Globus pallidus (tissue), 1 donor: ENCODE results near the gene TMEM179.
"Not testable (repeated sequence)": the region's sequence is repeated elsewhere in the genome, so short reads cannot be mapped to it uniquely, and the experiment has no call there.

Experiments
- DNase-seq: peaks from one replicate; pipeline ENCODE4 v3.0.0-alpha.2; 2015; ENCODE audit warnings: low spot score

TMEM179 gene

DNA sequence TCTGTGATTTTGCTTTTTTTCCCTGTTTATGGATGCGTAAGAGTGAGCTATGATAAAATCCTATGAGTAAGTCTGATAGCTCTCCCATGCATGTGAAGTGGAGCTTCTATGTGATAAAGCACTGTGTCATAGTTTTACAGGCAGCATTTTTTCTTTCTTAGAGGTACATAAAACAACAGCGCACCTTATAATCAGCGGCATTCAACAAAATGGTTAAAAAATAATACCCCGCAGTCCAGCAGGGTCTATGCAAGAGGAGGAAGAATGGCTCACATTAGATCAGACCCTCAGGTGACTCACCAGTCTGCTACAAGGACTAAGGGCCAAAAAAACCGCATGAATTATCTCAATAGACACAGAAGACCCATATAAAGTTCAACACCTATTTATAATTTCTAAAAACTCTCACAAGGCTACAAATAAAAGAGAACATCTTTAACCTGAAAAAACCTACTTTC lies 33.0 kb upstream of the TMEM179 start:
- DNase-seq = no peak

DNA sequence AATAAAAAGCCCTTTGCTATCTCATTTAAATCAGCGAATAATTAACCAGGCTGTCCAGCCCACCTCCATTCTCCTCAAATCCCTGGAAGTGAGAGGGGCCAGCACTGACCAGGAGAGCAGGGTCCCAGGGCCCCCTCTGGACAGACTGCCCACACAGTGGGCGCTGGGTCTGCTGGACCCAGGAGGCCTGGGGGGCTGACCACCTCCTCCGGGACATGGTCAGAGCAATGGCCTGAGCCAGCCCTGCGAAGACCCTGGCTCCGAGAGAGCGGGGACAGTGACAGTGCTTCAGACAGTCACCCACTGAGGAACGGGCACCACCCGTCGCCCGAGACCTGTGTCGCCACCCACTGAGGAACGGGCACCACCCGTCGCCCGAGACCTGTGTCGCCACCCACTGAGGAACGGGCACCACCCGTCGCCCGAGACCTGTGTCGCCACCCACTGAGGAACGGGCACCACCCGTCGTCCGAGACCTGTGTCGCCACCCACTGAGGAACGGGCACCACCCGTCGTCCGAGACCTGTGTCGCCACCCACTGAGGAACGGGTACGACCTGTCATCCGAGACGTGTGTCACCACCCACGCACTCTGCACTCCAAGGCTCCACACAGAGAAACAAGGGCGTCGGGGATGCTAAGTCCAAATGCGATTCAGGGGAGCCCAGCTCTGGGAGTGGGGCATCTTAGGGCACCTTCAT lies 32.4 kb upstream of the TMEM179 start:
- DNase-seq = not testable (repeated sequence)

- DNase-seq = no peak
Observed at GRCh38 chr14:104636131-104636530, 31.6 kb upstream of the TMEM179 start.

DNA sequence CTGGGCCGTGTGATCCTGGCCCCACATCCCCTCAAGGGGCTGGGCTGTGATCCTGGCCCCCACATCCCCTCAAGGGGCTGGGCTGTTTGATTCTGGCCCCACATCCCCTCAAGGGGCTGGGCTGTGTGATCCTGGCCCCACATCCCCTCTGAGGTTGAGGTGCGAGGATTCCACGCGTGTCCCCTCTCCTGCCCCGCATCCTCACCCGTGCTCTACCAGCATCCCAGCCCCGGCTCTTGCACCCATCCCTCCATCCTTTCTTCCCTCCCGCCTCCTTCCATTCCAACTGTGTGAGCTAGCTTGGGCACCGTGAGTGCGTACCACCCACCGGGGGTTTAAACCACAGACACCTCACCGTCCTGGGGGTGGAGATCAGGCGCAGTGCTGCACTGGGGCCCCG lies 31.1 kb upstream of the TMEM179 start:
- DNase-seq = no peak

DNA sequence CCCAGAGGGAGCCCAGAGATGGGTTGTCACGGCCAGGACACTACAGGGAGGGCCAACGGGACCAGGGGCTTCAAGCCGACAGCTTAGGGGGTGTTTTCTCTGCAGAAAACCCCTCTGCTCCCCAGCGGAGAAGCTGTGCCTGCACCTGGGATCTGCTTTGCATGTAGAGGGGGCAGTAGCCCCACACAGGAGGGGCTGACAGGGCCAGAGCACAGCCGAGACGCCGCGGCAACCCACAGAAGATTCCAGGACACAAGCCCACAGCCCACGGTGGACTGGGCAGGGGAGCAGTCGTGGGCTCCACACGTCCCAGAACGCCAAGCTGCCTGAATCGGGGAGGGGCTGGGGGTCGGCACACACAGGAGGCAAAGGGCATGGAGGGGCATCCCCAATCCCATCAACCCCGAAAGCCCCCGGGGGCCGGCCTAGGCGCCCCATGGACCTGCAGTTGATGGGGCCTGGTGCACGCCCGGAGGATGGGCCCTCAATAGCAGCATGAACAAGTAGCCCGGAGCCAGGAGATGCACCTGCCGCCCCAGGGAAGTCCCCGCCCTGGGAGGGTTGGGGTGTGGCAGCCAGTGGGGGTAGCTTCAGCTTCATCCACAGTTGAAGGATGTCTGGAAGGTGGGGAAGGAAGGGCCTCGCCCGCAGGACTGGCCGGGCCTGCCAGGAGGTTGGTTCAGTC lies 30.5 kb upstream of the TMEM179 start:
- no peak for DNase-seq

DNA sequence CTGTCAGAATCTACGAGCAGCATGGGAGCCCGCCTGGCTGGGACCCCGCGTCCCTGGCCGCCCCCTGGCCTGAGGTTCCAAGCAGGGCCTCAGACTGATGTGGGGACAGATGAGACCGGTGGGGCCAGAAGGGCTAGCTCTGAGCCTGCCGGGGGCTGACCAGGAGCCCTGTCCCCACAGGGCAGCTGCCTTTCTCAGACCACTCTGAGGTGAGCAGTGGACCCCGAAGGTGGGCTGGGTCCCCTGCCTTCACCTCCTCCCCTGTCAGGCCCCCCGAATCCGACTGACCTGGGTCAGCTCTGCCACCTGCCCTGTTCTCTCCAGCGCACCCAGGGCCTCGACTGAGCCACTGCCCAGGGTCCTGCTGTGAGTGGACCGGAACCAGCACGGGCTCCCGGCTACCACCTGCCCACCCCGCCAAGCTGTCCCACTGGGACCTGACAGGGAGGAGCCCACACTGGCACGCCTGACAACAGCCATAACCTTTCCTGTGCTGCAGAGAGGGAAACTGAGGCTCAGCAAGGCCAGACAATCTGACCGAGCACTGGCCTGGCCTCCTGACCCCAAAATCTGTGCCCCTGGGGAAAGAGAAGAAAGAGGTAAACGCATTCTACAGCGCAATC lies 29.7 kb upstream of the TMEM179 start:
- DNase-seq = no peak

DNA sequence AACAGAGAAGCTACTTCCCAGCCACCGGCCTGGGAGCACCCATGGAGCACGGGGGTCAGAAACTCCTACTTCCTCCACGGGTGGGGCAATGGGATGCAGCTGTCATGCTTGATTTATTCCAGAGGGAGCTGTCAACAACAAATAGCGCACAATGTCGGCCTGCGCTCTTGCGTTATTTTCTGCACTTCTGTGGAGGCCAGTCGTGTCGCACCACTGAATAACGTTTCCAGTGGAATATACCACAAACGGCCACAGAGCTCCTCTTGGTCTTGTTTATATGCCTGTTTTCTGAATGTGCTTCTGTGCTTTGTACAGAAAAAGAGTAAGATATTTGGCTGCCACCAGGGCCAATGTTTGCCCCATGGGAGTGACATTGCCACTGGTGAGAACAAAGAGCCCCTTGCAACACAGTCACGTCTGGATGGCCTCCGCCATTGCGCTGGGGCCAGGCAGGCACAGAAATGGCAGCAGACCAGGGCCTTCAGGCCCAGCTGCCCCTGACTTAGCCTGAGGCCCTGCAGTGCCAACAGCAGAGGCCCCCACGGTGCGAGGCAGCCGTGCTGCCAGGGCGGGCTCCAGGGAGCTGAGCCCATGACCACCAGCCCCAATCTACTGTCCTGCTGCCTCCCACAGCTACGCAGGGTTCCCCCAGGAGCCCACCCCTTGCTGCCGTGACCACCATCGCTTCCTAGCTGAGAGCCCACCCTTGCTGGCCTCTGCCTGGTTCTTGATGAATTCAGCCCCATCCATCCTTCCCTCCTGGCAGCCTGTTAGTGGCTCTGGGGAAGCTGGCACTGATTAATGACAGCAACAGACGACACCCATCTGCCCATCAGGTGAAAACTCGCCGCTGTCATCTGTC lies 28.9 kb upstream of the TMEM179 start:
- peak; percentile 86 for DNase-seq

- DNase-seq = no peak
Observed at GRCh38 chr14:104632781-104633180, 28.2 kb upstream of the TMEM179 start.

DNA sequence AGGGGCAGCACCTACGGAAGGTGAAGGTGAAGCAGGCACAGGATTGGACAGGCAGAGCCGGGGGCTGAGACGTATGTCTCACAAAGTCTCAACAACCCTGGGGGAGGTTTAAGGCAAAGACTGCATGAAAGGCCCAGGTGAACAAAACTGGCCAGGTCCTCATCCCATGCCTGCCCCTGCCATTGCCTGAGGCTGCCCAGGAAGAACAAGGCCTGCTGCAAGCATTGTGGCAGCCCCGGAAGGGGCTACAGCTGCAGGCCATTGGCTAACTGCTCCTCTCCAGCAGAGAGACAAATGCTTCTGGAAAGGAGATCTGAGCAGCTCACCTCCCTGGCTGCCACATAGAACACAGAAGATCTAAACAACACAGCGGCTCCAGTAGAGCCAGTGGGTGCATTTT lies 20.4 kb upstream of the TMEM179 start:
- DNase-seq = no peak

- DNase-seq = no peak
Observed at GRCh38 chr14:104614126-104614812, 9.7 kb upstream of the TMEM179 start.

DNA sequence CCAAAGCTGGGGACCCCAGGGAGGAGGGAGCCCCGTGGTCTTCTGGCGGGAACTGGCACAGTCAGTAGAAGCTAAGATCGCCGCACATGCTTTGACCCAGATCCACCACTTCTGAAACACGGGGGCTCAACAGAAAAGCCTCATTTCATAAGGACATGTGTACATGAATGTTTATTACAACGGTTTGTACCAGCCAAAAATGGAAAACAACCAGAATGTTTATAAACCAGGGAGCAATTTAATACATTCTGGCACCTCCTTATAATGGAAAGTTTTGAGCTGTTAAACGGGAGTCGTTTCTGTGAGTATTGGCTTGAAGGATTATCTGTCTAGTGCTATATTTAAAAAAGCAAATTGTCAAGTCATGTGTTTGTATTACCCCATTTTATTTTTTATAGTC lies 7.3 kb upstream of the TMEM179 start:
- no peak for DNase-seq

GRCh38 chr14:104610749-104611310 lies 6.3 kb upstream of the TMEM179 start:
- no peak for DNase-seq

GRCh38 chr14:104609666-104610065 lies 5.1 kb upstream of the TMEM179 start:
- no peak for DNase-seq

DNA sequence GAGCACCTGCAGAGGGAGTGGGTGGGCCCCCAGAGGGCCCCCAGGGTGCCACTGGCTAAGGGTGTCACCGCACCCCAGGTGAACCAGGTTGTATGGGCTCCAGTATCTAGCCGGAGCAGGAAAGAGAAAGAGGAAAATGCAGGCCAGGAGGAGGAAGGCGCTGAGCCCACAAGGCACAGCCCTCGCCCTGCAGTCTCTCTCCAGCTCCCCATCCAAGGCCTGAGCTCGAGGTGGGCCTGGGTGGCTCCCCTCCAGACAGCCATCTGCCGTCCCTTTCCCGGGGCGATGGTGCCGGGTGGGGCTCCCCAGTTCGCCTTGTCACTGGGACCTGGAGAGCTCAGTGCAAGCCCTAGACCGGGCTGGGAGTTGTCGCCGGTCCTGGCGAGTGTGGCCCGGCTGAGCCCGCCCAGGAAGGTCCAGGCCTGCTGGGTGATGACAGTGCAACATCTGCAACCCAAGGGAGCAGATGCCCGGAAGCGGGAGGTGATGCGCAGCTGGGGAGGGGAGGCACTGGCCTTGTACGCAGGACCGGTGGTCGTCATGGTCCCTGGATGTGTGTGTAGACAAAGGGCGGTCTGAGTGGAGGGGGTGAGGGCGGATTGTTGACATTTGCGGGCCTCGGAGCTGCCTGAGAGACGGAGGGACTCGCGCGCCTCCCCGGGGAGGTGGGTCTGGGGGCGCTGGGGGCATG lies 716 bp downstream of the TMEM179 start:
- no peak for DNase-seq

GRCh38 chr14:104602933-104603325 lies 1.6 kb downstream of the TMEM179 start:
- no peak for DNase-seq

- DNase-seq = no peak
Observed at GRCh38 chr14:104602315-104602932, 2.1 kb downstream of the TMEM179 start.

DNA sequence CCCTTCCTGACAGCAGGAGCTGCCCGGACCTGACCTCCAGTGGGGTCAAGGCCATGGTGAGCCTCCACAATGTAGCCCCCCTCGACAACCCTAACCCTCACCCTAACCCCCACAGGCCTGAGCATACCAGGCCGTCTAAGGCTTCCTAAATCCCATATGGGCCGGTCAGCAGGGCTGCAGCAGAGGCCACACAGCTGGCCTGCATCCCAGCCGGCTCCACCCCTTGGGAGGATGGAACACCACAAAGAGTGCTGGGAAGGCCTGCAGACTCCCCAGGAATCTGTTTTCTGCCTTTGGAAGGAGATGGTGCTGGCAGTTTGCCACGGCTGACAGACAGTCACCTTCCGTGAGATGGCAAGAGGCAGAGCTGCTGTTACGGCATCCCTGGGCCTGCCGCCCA lies 2.8 kb downstream of the TMEM179 start:
- DNase-seq = no peak

GRCh38 chr14:104600805-104601204 lies 3.8 kb downstream of the TMEM179 start:
- no peak for DNase-seq

DNA sequence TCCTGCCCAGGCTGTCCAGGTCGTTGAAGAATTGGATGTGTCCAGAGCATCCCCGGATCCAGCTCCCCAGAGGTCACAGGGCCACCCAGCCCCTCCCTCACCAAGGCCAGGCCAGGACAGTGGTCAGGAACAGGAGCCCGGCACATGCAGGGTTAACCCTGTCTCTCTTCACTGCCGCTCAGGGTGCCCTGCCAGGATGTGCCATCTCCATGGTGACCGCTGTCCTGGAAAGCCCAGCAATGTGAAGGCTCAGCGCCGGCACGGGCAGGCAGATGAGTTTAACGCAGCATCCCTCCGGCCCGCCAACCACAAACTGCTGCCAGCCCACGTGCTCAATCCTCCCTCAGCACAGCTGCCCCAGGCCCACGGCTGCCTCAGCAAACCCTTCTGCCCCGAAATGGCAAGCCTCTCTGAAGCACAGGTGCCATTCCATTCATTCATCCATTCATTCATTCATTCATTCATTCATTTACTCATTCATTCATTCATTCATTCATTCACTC lies 4.4 kb downstream of the TMEM179 start:
- DNase-seq = peak; percentile 49

- no peak for DNase-seq
Observed at GRCh38 chr14:104599446-104599845, 5.1 kb downstream of the TMEM179 start.
